ES-I3 (cell line): ENCODE results near the gene JADE3.

Source experiments
- H3K36me3 ChIP-seq: 2 replicates; pipeline ENCODE4 v1.6.1; 2013; ENCODE audit warnings: mild to moderate bottlenecking, low read length, control low read depth, moderate library complexity; ENCODE audit not compliant: insufficient read depth
- H3K4me1 ChIP-seq: 2 replicates; pipeline ENCODE4 v1.6.1; 2013; ENCODE audit warnings: mild to moderate bottlenecking, control low read depth, low read length; ENCODE audit not compliant: insufficient read depth
- H3K9ac ChIP-seq: 2 replicates; pipeline ENCODE4 v1.6.1; 2013; ENCODE audit warnings: low read depth, mild to moderate bottlenecking, low read length, moderate library complexity
- H3K9me3 ChIP-seq: 2 replicates; pipeline ENCODE4 v1.6.1; 2013; ENCODE audit warnings: mild to moderate bottlenecking, low read length, moderate library complexity; ENCODE audit not compliant: control insufficient read depth, insufficient read depth

Gene JADE3

GRCh38 chrX:46912098-46912602, at the start of gene JADE3:
TSS of gene JADE3 (plus strand) at chrX:46912421. CDS start at chrX:46984895, 72,474 bp downstream.
- no peaks in the 10 kb centered on the region for H3K4me1 ChIP-seq
- no peaks in the 10 kb centered on the region for H3K36me3 ChIP-seq
- no peaks in the 10 kb centered on the region for H3K9me3 ChIP-seq
- H3K9ac ChIP-seq = peak within 1 kb of the TSS; percentile 69

- no peak overlapping the region for H3K9ac ChIP-seq
- H3K9me3 ChIP-seq = no peaks in the 10 kb centered on the region
- H3K36me3 ChIP-seq = no peaks in the 10 kb centered on the region
- H3K4me1 ChIP-seq = no peaks in the 10 kb centered on the region
These were observed 49.1 kb upstream of the JADE3 start for GRCh38 chrX:46863072-46863471.

DNA sequence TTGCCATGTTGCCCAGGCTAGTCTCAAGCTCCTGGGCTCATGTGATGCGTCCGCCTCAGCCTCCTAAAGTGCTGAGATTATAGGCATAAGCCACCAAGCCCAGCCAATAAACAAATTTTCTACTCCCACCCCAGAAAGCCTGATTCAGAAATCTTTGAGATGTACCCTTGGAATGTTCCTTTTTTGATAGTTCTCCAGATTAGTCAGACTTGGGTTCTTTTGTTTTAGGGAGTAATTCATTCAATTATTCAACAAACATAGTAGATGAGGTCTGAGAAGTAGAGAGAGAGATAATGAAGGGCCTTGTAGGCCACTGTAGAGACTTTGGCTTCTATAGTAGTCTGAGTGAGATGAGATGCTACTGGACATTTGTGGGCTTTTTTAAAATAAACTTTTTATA, 47.6 kb upstream of the JADE3 start:
- no peaks in the 10 kb centered on the region for H3K4me1 ChIP-seq
- no peak overlapping the region for H3K9ac ChIP-seq
- no peaks in the 10 kb centered on the region for H3K9me3 ChIP-seq
- H3K36me3 ChIP-seq = no peaks in the 10 kb centered on the region

GRCh38 chrX:46865281-46865680, 46.9 kb upstream of the JADE3 start:
- Histone ChIP-seq H3K9ac (no peak overlapping the region), H3K9me3 (no peaks in the 10 kb centered on the region), H3K4me1 (no peaks in the 10 kb centered on the region), H3K36me3 (no peaks in the 10 kb centered on the region)

DNA sequence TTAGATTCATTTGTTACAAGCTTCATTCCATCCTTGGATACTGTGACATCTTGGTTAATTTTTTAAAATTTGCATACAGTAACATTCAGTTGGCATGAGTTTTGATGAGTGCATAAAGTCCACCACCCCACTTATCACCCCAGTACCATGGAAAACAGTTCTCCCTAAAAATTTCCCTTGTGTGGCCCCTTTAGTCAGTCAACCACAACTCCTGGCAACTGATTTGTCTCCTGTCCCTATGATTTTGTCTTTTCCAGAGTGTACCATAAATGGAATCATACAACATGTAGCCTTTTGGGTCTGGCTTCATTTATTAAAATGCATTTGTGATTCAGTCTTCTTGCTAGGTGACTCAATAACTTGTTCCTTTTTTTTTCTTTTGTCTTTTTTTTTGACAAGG, 45.5 kb upstream of the JADE3 start:
- Histone ChIP-seq H3K36me3 (no peaks in the 10 kb centered on the region), H3K9ac (no peak overlapping the region), H3K4me1 (no peaks in the 10 kb centered on the region), H3K9me3 (no peaks in the 10 kb centered on the region)

GRCh38 chrX:46873746-46874145, 38.5 kb upstream of the JADE3 start:
- no peaks in the 10 kb centered on the region for H3K36me3 ChIP-seq
- H3K9ac ChIP-seq = no peak overlapping the region
- peaks cover 11% of the 10 kb centered on the region; the same call in 1 of the 2 replicates for H3K4me1 ChIP-seq
- H3K9me3 ChIP-seq = no peaks in the 10 kb centered on the region

DNA sequence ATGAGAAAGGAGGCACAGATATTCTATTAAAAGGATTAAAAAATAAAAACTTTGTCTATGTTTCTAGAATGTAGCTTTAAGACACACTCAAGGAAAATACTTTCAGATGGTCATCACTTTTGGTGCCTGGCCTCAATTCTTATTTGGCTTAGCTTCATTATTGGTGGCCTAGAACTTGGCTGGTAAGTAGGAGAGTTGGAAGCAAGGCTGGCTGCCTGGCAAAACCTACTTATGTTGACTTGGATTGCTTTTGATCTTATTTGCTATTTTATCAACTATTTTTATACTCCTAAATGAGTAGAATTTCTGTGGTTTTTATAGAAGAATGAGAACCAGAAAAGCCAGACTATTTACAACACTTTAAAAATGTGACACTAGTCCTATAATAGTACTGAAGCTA, 35.3 kb upstream of the JADE3 start:
- H3K9ac ChIP-seq = no peak overlapping the region
- H3K9me3 ChIP-seq = no peaks in the 10 kb centered on the region
- H3K36me3 ChIP-seq = no peaks in the 10 kb centered on the region
- peaks cover 11% of the 10 kb centered on the region; the same call in 1 of the 2 replicates for H3K4me1 ChIP-seq

DNA sequence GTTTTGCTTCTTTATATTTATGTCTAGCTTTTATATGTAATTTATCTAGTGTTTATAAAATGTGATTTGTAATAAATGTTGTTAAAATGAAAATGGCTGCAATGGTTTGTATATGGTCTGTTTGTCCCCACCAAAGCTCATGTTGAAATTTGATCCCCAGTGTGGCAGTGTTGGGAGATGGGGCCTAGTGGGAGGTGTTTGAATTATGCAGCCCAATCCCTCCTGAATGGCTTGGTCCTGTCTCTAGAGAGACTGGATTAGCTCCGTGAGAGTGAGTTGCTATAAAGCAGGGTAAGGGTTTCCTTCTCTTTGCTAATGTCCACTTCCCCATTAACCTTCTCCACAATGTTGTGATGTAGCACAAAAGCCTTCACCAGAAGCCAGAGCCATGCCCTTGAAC, 30.0 kb upstream of the JADE3 start:
- H3K36me3 ChIP-seq = no peaks in the 10 kb centered on the region
- H3K9ac ChIP-seq = no peak overlapping the region
- H3K9me3 ChIP-seq = no peaks in the 10 kb centered on the region
- H3K4me1 ChIP-seq = no peaks in the 10 kb centered on the region; the same call in 1 of the 2 replicates

GRCh38 chrX:46884799-46885198, 27.4 kb upstream of the JADE3 start:
- Histone ChIP-seq H3K9ac (no peak overlapping the region), H3K9me3 (no peaks in the 10 kb centered on the region), H3K36me3 (no peaks in the 10 kb centered on the region), H3K4me1 (no peaks in the 10 kb centered on the region; the same call in 1 of the 2 replicates)

GRCh38 chrX:46898207-46898606, 14.0 kb upstream of the JADE3 start:
- Histone ChIP-seq H3K9ac (no peak overlapping the region), H3K4me1 (no peaks in the 10 kb centered on the region), H3K36me3 (no peaks in the 10 kb centered on the region), H3K9me3 (no peaks in the 10 kb centered on the region)

DNA sequence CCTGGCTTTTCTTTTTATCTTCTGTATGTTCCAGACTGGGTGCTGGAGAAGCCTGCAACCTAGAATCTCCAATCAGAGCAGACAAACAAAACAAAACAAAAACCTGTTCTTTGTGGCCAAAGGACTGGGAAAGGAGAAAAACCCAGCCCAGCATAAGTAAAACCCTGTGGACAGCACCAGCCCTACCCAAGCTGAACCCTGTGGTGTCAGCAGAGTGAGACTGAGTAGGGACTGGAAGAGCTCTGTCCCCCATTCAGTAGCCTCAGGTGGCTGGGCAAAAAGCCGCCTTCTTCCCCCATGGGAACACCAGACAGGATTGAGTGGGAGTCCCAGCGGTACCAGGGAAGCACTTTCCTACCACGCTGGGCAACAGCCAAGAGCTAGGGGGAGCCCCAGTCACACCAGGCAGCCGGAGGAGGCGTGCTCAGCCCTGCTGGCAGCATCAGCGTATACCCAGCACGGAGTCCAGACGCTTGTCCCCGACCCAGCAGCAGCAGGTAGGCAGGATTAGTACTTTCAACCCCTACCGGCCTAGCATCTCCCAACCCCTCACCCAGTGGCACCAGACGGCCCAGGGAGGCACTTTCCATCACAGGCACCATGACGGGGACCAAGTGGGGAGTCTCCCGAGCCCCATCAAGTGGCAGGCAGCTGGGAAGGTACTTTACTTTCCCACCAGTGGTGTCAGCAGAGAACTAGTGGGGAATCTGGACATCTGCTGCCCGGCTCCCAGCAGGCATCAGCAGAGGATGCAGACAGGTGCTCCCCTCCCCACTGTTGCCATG, 8.6 kb upstream of the JADE3 start:
- Histone ChIP-seq H3K9me3 (no peaks in the 10 kb centered on the region), H3K4me1 (no peaks in the 10 kb centered on the region), H3K36me3 (no peaks in the 10 kb centered on the region), H3K9ac (peak overlapping the region; percentile 55; the same call in 1 of the 2 replicates)

DNA sequence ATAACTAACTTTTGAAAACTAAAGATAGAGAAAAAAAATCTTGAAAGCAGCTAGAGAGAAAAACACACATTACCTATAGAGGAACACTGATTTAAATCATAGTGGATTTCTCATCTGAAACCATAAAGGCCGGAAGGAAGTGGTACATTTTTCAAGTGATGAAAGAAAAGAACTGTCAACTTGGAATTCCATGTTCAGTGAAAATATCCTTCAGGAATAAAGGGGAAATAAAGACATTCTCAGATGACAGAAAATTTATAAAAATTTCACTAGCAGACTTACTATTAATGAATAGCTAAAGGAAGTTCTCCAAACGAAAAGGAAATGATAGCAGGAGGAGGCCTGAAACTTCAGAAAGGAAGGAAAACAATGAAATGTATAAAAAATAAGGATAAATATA, 7.6 kb upstream of the JADE3 start:
- no peaks in the 10 kb centered on the region for H3K4me1 ChIP-seq
- H3K9me3 ChIP-seq = no peaks in the 10 kb centered on the region
- H3K36me3 ChIP-seq = no peaks in the 10 kb centered on the region
- no peak overlapping the region for H3K9ac ChIP-seq

DNA sequence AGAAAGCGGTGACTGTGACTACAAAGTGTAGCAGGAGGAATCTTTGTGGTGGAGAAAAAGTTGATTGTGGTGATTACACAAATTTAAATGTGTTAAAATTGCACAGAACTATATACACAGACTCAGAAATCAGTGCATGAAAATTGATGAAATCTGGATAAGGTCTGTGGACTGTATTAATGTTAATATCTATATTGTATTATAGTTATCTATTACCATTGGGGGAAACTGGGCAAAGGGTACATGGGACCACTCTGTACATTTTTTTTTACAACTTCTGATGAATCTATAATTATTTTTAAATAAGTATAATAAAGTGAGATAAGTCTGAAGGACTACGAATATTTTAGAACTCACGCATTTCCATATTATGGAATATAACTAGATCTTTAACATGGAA, 1.8 kb upstream of the JADE3 start:
- H3K4me1 ChIP-seq = no peaks in the 10 kb centered on the region
- no peak overlapping the region for H3K9ac ChIP-seq
- H3K9me3 ChIP-seq = no peaks in the 10 kb centered on the region
- H3K36me3 ChIP-seq = no peaks in the 10 kb centered on the region

GRCh38 chrX:46912603-46913491, 626 bp downstream of the JADE3 start:
- Histone ChIP-seq H3K36me3 (no peaks in the 10 kb centered on the region), H3K9ac (peak overlapping the region; percentile 69), H3K4me1 (no peaks in the 10 kb centered on the region), H3K9me3 (no peaks in the 10 kb centered on the region)
